H9 (cell line): ENCODE results near the gene ATP6V0B. TPM values are rescaled to one million over a fixed set of nuclear protein-coding genes. Genes with fewer than 3 reads are reported as not detected.

Experiments used
- DNase-seq: peaks from one replicate; pipeline ENCODE4 v3.0.0-alpha.2; 2017
- H2AFZ ChIP-seq: one replicate; pipeline ENCODE4 v1.6.1; 2013; ENCODE audit warnings: mild to moderate bottlenecking, low read length, control low read depth, moderate library complexity
- H2AK5ac ChIP-seq: 2 replicates; pipeline ENCODE4 v1.6.1; 2013; ENCODE audit warnings: low read length, control low read depth, mixed read lengths; ENCODE audit not compliant: insufficient read length
- H2BK120ac ChIP-seq: one replicate; pipeline ENCODE4 v1.6.1; 2013; ENCODE audit warnings: low read depth, mild to moderate bottlenecking, low read length, control low read depth, inconsistent platforms; ENCODE audit not compliant: poor library complexity, severe bottlenecking
- H2BK12ac ChIP-seq: 2 replicates; pipeline ENCODE4 v1.6.1; 2013; ENCODE audit warnings: low read length, control low read depth, mixed read lengths, low read depth; ENCODE audit not compliant: insufficient read length
- H2BK15ac ChIP-seq: 2 replicates; pipeline ENCODE4 v1.6.1; 2013; ENCODE audit warnings: low read depth, low read length, control low read depth
- H2BK20ac ChIP-seq: one replicate; pipeline ENCODE4 v1.6.1; 2013; ENCODE audit warnings: low read depth, mild to moderate bottlenecking, low read length, control low read depth, inconsistent platforms; ENCODE audit not compliant: poor library complexity, severe bottlenecking
- H2BK5ac ChIP-seq: 2 replicates; pipeline ENCODE4 v1.6.1; 2013; ENCODE audit warnings: low read length, control low read depth, mixed read lengths; ENCODE audit not compliant: insufficient read length
- H3K14ac ChIP-seq: 2 replicates; pipeline ENCODE4 v1.6.1; 2013; ENCODE audit warnings: low read length, control low read depth; ENCODE audit not compliant: insufficient read depth
- H3K18ac ChIP-seq: 2 replicates; pipeline ENCODE4 v1.6.1; 2013; ENCODE audit warnings: low read depth, mild to moderate bottlenecking, mixed read lengths, low read length, control low read depth; ENCODE audit not compliant: insufficient read length
- H3K23ac ChIP-seq: 2 replicates; pipeline ENCODE4 v1.6.1; 2013; ENCODE audit warnings: low read length, control low read depth, mixed read lengths, low read depth; ENCODE audit not compliant: insufficient read length
- H3K23me2 ChIP-seq: 2 replicates; pipeline ENCODE4 v1.6.1; 2013; ENCODE audit warnings: low read depth, mild to moderate bottlenecking, mixed read lengths, low read length, control low read depth; ENCODE audit not compliant: insufficient read length, poor library complexity, severe bottlenecking
- H3K27ac ChIP-seq: 2 replicates; pipeline ENCODE4 v1.5.1; 2013; ENCODE audit warnings: low read length, control low read depth, mixed read lengths, low read depth; ENCODE audit not compliant: insufficient read length
- H3K27me3 ChIP-seq: 2 replicates; pipeline ENCODE4 v1.6.1; 2013; ENCODE audit warnings: low read length, control low read depth, inconsistent platforms; ENCODE audit not compliant: insufficient read depth
- H3K4ac ChIP-seq: 2 replicates; pipeline ENCODE4 v1.6.1; 2013; ENCODE audit warnings: low read depth, mild to moderate bottlenecking, control low read depth, inconsistent platforms, low read length, moderate library complexity
- H3K4me1 ChIP-seq: 2 replicates; pipeline ENCODE4 v1.6.1; 2013; ENCODE audit warnings: low read length, control low read depth, inconsistent platforms; ENCODE audit not compliant: insufficient read depth
- H3K4me2 ChIP-seq: 2 replicates; pipeline ENCODE4 v1.6.1; 2013; ENCODE audit warnings: low read length, control low read depth, mixed read lengths; ENCODE audit not compliant: insufficient read length, insufficient read depth
- H3K56ac ChIP-seq: 2 replicates; pipeline ENCODE4 v1.6.1; 2013; ENCODE audit warnings: low read depth, mild to moderate bottlenecking, mixed read lengths, low read length, control low read depth; ENCODE audit not compliant: insufficient read length
- H3K79me1 ChIP-seq: 2 replicates; pipeline ENCODE4 v1.6.1; 2013; ENCODE audit warnings: low read depth, mild to moderate bottlenecking, moderate library complexity, low read length, control low read depth, inconsistent platforms; ENCODE audit not compliant: insufficient read depth, poor library complexity, severe bottlenecking
- H3K79me2 ChIP-seq: 2 replicates; pipeline ENCODE4 v1.6.1; 2013; ENCODE audit warnings: low read length, control low read depth, inconsistent platforms; ENCODE audit not compliant: insufficient read depth
- H3K9ac ChIP-seq: 2 replicates; pipeline ENCODE4 v1.6.1; 2013; ENCODE audit warnings: low read length, control low read depth, mixed read lengths; ENCODE audit not compliant: insufficient read length; ENCODE audit errors: extremely low read depth
- H3K9me3 ChIP-seq: one replicate; pipeline ENCODE4 v1.6.1; 2013; ENCODE audit warnings: low read depth, low read length, inconsistent platforms; ENCODE audit not compliant: control insufficient read depth
- H3T11ph ChIP-seq: one replicate; pipeline ENCODE4 v1.6.1; 2013; ENCODE audit warnings: mild to moderate bottlenecking, low read length, control low read depth, inconsistent platforms
- H4K20me1 ChIP-seq: one replicate; pipeline ENCODE4 v1.6.1; 2013; ENCODE audit not compliant: control insufficient read depth, insufficient read length, insufficient read depth
- H4K5ac ChIP-seq: 2 replicates; pipeline ENCODE4 v1.6.1; 2013; ENCODE audit warnings: low read depth, mild to moderate bottlenecking, mixed read lengths, low read length, control low read depth; ENCODE audit not compliant: insufficient read length
- H4K8ac ChIP-seq: replicated peaks from 2 replicates; pipeline ENCODE4 v1.6.1; 2013; ENCODE audit warnings: low read length, control low read depth, mixed read lengths, low read depth; ENCODE audit not compliant: insufficient read length
- H4K91ac ChIP-seq: 2 replicates; pipeline ENCODE4 v1.6.1; 2013; ENCODE audit warnings: low read depth, mild to moderate bottlenecking, moderate library complexity, mixed read lengths, low read length, control low read depth; ENCODE audit not compliant: insufficient read length
- H3K27ac Mint-ChIP-seq, 3 experiments: 2 replicates in 2 of 3; 3 replicates in 1 of 3; pipeline ENCODE4 v1.8.0; 2020 to 2021; ENCODE audit warnings: mixed read lengths in 3 of 3, mild to moderate bottlenecking in 1 of 3, moderate library complexity in 1 of 3
- H3K27me3 Mint-ChIP-seq: 2 replicates; pipeline ENCODE4 v1.8.0; 2021; ENCODE audit warnings: low read depth, mild to moderate bottlenecking, moderate library complexity, mixed read lengths
- H3K36me3 Mint-ChIP-seq, 3 experiments: 2 replicates in 2 of 3; 3 replicates in 1 of 3; pipeline ENCODE4 v1.8.0; 2020 to 2021; ENCODE audit warnings: low read depth in 3 of 3, mixed read lengths in 3 of 3; ENCODE audit not compliant: insufficient read depth in 1 of 3
- H3K4me1 Mint-ChIP-seq, 2 experiments: 2 replicates each; pipeline ENCODE4 v1.8.0; 2020; ENCODE audit warnings: mixed read lengths in 2 of 2
- H3K4me3 Mint-ChIP-seq, 2 experiments: 2 replicates in 1 of 2; 3 replicates in 1 of 2; pipeline ENCODE4 v1.8.0; 2020 to 2021; ENCODE audit warnings: mild to moderate bottlenecking in 2 of 2, mixed read lengths in 2 of 2, moderate library complexity in 1 of 2
- H3K9me3 Mint-ChIP-seq, 2 experiments: 2 replicates in 1 of 2; 3 replicates in 1 of 2; pipeline ENCODE4 v1.8.0; 2020; ENCODE audit warnings: mild to moderate bottlenecking in 2 of 2, mixed read lengths in 2 of 2, moderate library complexity in 1 of 2
- WGBS: extraction: QIAGEN DNeasy Blood & Tissue Kit; methylation state at CpG from one replicate; pipeline ENCODE4 v1.1.7; 2013; ENCODE audit warnings: missing lambda C conversion rate, low lambda C conversion rate, mixed read lengths; ENCODE audit not compliant: insufficient read length; ENCODE audit errors: extremely low coverage; 5-methylcytosine and 5-hydroxymethylcytosine counted together
- total RNA-seq: library from RNA; stranded (reverse); gene quantifications from 2 replicates; pipeline ENCODE4 v1.2.1, GENCODE V29; 2021
- TF ChIP-seq, protein P1 (sequence below): fragments of 200-600 bp; sonication (generic); conservative IDR thresholded peaks from 3 replicates; pipeline ENCODE4 v1.8.0; 2021; ENCODE audit warnings: antibody characterized with exemption, mild to moderate bottlenecking

The ATP6V0B gene
- total RNA-seq, 1 experiment from 2014 or later = 131 TPM

- 100% methylated on average over 1 of the region's 3 CpGs for WGBS
- Histone ChIP-seq H3K14ac (no peak overlapping the region), H3K79me2 (no peaks in the 10 kb centered on the region; the same call in 1 of the 2 replicates), H2AFZ (no peak overlapping the region), H2BK5ac (no peak overlapping the region), H3K4ac (no peak overlapping the region), H2BK20ac (no peak overlapping the region), H3K18ac (no peak overlapping the region), H3K23me2 (peaks cover 5% of the 10 kb centered on the region), H3K4me1 (no peaks in the 10 kb centered on the region; the same call in 1 of the 2 replicates), H2BK15ac (no peak overlapping the region), H3K4me2 (no peak overlapping the region), H2AK5ac (no peak overlapping the region), H2BK120ac (no peak overlapping the region), H4K20me1 (no peaks in the 10 kb centered on the region), H4K5ac (no peak overlapping the region), H3K56ac (no peak overlapping the region), H3K27me3 (no peaks in the 10 kb centered on the region), H4K8ac (no peak overlapping the region), H3K27ac (no peak overlapping the region), H3T11ph (no peak overlapping the region), H4K91ac (no peak overlapping the region), H3K9ac (no peak overlapping the region), H3K79me1 (no peaks in the 10 kb centered on the region), H2BK12ac (no peak overlapping the region), H3K23ac (no peak overlapping the region), H3K9me3 (no peaks in the 10 kb centered on the region)
- no peak overlapping the region for H3K27ac Mint-ChIP-seq
- peaks cover under 1 to 3% of the 10 kb centered on the region in 2 experiments; a peak in 2 of 4 replicates for H3K4me1 Mint-ChIP-seq
- DNase-seq = no peak
- peaks cover 4 to 10% (median 4%) of the 10 kb centered on the region in 3 experiments; a peak in 4 of 7 replicates for H3K36me3 Mint-ChIP-seq
- H3K9me3 Mint-ChIP-seq = no peaks in the 10 kb centered on the region
- TF ChIP-seq, protein P1, sequence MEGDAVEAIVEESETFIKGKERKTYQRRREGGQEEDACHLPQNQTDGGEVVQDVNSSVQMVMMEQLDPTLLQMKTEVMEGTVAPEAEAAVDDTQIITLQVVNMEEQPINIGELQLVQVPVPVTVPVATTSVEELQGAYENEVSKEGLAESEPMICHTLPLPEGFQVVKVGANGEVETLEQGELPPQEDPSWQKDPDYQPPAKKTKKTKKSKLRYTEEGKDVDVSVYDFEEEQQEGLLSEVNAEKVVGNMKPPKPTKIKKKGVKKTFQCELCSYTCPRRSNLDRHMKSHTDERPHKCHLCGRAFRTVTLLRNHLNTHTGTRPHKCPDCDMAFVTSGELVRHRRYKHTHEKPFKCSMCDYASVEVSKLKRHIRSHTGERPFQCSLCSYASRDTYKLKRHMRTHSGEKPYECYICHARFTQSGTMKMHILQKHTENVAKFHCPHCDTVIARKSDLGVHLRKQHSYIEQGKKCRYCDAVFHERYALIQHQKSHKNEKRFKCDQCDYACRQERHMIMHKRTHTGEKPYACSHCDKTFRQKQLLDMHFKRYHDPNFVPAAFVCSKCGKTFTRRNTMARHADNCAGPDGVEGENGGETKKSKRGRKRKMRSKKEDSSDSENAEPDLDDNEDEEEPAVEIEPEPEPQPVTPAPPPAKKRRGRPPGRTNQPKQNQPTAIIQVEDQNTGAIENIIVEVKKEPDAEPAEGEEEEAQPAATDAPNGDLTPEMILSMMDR = no peak
- H3K4me3 Mint-ChIP-seq = no peak overlapping the region
- peaks cover 1% of the 10 kb centered on the region for H3K27me3 Mint-ChIP-seq
Observed at GRCh38 chr1:43965316-43965715, 9.4 kb upstream of the ATP6V0B start.
